ENCODE results near the gene RASSF7. TPM values are rescaled to one million over a fixed set of nuclear protein-coding genes. Genes with fewer than 3 reads are reported as not detected.

RASSF7 gene
- polyA plus RNA-seq, 1 of the 3 experiments (the other 2 are of a cell fraction) = 19.8 TPM

DNA sequence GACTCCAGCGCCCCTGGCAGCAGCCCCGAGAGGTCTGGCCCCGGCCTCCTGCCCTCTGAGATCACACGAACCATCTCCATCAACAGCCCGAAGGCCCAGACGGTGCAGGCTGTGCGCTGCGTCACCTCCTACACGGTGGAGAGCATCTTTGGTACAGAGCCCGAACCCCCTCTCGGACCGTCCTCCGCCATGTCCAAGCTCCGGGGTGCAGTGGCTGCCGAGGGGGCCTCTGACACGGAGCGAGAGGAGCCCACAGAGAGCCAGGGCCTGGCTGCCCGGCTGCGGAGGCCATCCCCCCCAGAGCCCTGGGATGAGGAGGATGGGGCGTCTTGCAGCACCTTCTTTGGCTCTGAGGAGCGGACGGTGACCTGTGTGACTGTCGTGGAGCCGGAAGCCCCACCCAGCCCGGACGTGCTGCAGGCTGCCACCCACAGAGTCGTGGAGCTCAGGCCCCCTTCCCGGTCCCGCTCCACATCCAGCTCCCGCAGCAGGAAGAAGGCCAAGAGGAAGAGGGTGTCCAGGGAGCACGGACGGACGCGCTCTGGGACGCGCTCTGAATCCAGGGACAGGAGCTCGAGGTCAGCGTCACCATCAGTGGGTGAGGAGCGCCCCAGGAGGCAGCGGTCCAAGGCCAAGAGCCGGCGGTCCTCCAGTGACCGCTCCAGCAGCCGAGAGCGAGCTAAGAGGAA, 47.3 kb downstream of the RASSF7 start:
- ChIA-PET POLR2A (interaction anchor here (0.6 to 1.6 kb wide), 3 partner anchors 7 to 89 kb away, joined by 3 read pairs; partner anchors contain the start of gene IRF7), CTCF (interaction anchor here (0.7 kb wide), 2 partner anchors 20 to 119 kb away, joined by 3 read pairs; no protein-coding TSS in a partner anchor)
- H3K4me3 ChIP-seq (ENCODE audit: low read depth in 2 of 2, low read length in 1 of 2) = no peak overlapping the region
- H3K9me2 ChIP-seq = no peaks in the 10 kb centered on the region
- DNase-seq = no peak
- H3F3A ChIP-seq (replicated peaks; ENCODE audit: insufficient read depth) = peaks cover 6% of the 10 kb centered on the region
- no peaks in the 10 kb centered on the region for H3K27me3 ChIP-seq (ENCODE audit: insufficient read depth)
- H3K4me2 ChIP-seq = no peak overlapping the region
- H3K9ac ChIP-seq = no peak overlapping the region
- peaks cover 42 to 90% of the 10 kb centered on the region in 2 experiments for H3K36me3 ChIP-seq (replicated peaks in 1 of 2; ENCODE audit: control insufficient read depth in 1 of 2, insufficient read depth in 2 of 2, low read length in 1 of 2)
- no peak overlapping the region for H3K27ac ChIP-seq (ENCODE audit: low read depth in 2 of 2, low read length in 1 of 2)
- peaks cover 4 to 14% of the 10 kb centered on the region in 2 experiments; a peak in 1 of 4 replicates for H3K4me1 ChIP-seq (ENCODE audit: control insufficient read depth in 1 of 2, insufficient read depth in 2 of 2, low read depth in 1 of 2, low read length in 1 of 2)
- no peak overlapping the region for H2AFZ ChIP-seq (ENCODE audit: low read depth)
- H4K20me1 ChIP-seq (ENCODE audit: insufficient read depth) = peaks cover 26% of the 10 kb centered on the region
- H3K79me2 ChIP-seq (ENCODE audit: insufficient read depth) = peaks cover 10% of the 10 kb centered on the region; the same call in 1 of the 2 replicates
- H3K9me3 ChIP-seq = no peaks in the 10 kb centered on the region
- WGBS (ENCODE audit: low lambda C conversion rate) = 96% methylated on average over 28 of the region's 45 CpGs
- TF ChIP-seq EZH2phosphoT487 (IDR thresholded peaks at IDR 0.05; ENCODE audit: borderline replicate concordance, low read depth) = no peak
- no peak for TF ChIP-seq RFX5 (IDR thresholded peaks at IDR 0.05; ENCODE audit: low read length)

DNA sequence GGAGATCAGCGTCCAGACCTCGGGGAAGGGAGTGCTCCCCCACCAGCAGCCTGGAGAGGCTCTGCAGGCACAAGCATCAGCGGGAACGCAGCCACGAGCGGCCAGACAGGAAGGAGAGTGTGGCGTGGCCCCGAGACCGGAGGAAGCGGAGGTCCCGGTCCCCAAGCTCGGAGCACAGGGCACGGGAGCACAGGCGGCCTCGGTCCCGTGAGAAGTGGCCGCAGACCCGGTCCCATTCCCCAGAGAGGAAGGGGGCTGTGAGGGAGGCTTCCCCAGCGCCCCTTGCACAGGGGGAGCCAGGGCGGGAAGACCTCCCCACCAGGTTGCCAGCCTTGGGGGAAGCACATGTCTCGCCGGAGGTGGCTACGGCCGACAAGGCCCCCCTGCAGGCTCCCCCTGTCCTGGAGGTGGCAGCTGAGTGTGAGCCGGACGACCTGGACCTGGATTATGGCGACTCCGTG, 48.1 kb downstream of the RASSF7 start:
- H3F3A ChIP-seq (replicated peaks; ENCODE audit: insufficient read depth) = peaks cover 6% of the 10 kb centered on the region
- no peak overlapping the region for H3K27ac ChIP-seq (ENCODE audit: low read depth in 2 of 2, low read length in 1 of 2)
- H4K20me1 ChIP-seq (ENCODE audit: insufficient read depth) = peaks cover 29% of the 10 kb centered on the region
- DNase-seq = no peak
- peaks cover 4 to 14% of the 10 kb centered on the region in 2 experiments; a peak in 1 of 4 replicates for H3K4me1 ChIP-seq (ENCODE audit: control insufficient read depth in 1 of 2, insufficient read depth in 2 of 2, low read depth in 1 of 2, low read length in 1 of 2)
- no peaks in the 10 kb centered on the region for H3K9me2 ChIP-seq
- no peak overlapping the region for H3K4me3 ChIP-seq (ENCODE audit: low read depth in 2 of 2, low read length in 1 of 2)
- TF ChIP-seq CHD2 (IDR thresholded peaks at IDR 0.05; ENCODE audit: low read length, partially characterized antibody) = no peak
- no peak for TF ChIP-seq GABPA (IDR thresholded peaks at IDR 0.05; ENCODE audit: low read depth)
- no peak for TF ChIP-seq ELF1 (IDR thresholded peaks at IDR 0.05)
- no peak for TF ChIP-seq RFX5 (IDR thresholded peaks at IDR 0.05; ENCODE audit: low read length)
- no peak for TF ChIP-seq EP300 (IDR thresholded peaks at IDR 0.05; ENCODE audit: borderline replicate concordance in 1 of 2, low read depth in 1 of 2, low read length in 1 of 2)
- TF ChIP-seq, protein P1, sequence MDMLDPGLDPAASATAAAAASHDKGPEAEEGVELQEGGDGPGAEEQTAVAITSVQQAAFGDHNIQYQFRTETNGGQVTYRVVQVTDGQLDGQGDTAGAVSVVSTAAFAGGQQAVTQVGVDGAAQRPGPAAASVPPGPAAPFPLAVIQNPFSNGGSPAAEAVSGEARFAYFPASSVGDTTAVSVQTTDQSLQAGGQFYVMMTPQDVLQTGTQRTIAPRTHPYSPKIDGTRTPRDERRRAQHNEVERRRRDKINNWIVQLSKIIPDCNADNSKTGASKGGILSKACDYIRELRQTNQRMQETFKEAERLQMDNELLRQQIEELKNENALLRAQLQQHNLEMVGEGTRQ (IDR thresholded peaks at IDR 0.05; ENCODE audit: borderline replicate concordance, low read depth, low read length) = no peak
- no peak for TF ChIP-seq RCOR1 (IDR thresholded peaks at IDR 0.05; ENCODE audit: low read length)
- TF ChIP-seq, protein P2, sequence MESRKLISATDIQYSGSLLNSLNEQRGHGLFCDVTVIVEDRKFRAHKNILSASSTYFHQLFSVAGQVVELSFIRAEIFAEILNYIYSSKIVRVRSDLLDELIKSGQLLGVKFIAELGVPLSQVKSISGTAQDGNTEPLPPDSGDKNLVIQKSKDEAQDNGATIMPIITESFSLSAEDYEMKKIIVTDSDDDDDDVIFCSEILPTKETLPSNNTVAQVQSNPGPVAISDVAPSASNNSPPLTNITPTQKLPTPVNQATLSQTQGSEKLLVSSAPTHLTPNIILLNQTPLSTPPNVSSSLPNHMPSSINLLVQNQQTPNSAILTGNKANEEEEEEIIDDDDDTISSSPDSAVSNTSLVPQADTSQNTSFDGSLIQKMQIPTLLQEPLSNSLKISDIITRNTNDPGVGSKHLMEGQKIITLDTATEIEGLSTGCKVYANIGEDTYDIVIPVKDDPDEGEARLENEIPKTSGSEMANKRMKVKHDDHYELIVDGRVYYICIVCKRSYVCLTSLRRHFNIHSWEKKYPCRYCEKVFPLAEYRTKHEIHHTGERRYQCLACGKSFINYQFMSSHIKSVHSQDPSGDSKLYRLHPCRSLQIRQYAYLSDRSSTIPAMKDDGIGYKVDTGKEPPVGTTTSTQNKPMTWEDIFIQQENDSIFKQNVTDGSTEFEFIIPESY (IDR thresholded peaks at IDR 0.05; ENCODE audit: borderline replicate concordance, low read depth) = no peak
- TF ChIP-seq EZH2phosphoT487 (IDR thresholded peaks at IDR 0.05; ENCODE audit: borderline replicate concordance, low read depth) = no peak
- TF ChIP-seq JUND (IDR thresholded peaks at IDR 0.05) = no peak
- TF ChIP-seq, protein P3, sequence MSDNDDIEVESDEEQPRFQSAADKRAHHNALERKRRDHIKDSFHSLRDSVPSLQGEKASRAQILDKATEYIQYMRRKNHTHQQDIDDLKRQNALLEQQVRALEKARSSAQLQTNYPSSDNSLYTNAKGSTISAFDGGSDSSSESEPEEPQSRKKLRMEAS (IDR thresholded peaks at IDR 0.05; ENCODE audit: low read depth) = no peak
- TF ChIP-seq TCF12 (IDR thresholded peaks at IDR 0.05) = no peak
- no peak for TF ChIP-seq FOXM1 (IDR thresholded peaks at IDR 0.05; ENCODE audit: low read depth)
- TF ChIP-seq, protein P4, sequence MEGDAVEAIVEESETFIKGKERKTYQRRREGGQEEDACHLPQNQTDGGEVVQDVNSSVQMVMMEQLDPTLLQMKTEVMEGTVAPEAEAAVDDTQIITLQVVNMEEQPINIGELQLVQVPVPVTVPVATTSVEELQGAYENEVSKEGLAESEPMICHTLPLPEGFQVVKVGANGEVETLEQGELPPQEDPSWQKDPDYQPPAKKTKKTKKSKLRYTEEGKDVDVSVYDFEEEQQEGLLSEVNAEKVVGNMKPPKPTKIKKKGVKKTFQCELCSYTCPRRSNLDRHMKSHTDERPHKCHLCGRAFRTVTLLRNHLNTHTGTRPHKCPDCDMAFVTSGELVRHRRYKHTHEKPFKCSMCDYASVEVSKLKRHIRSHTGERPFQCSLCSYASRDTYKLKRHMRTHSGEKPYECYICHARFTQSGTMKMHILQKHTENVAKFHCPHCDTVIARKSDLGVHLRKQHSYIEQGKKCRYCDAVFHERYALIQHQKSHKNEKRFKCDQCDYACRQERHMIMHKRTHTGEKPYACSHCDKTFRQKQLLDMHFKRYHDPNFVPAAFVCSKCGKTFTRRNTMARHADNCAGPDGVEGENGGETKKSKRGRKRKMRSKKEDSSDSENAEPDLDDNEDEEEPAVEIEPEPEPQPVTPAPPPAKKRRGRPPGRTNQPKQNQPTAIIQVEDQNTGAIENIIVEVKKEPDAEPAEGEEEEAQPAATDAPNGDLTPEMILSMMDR (IDR thresholded peaks at IDR 0.05) = no peak
- no peak for TF ChIP-seq SIN3A (IDR thresholded peaks at IDR 0.05; ENCODE audit: borderline replicate concordance, low read depth, low read length)
- TF ChIP-seq, protein P5, sequence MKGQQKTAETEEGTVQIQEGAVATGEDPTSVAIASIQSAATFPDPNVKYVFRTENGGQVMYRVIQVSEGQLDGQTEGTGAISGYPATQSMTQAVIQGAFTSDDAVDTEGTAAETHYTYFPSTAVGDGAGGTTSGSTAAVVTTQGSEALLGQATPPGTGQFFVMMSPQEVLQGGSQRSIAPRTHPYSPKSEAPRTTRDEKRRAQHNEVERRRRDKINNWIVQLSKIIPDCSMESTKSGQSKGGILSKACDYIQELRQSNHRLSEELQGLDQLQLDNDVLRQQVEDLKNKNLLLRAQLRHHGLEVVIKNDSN (IDR thresholded peaks at IDR 0.05; ENCODE audit: borderline replicate concordance, low read depth) = no peak
- no peak for TF ChIP-seq NFIC (IDR thresholded peaks at IDR 0.05; ENCODE audit: borderline replicate concordance)
- POLR2A ChIA-PET = interaction anchor here (1.2 kb wide), 1 partner anchor 23 kb away, joined by 3 read pairs; no protein-coding TSS in a partner anchor
- H3K9ac ChIP-seq = no peak overlapping the region
- H3K27me3 ChIP-seq (ENCODE audit: insufficient read depth) = no peaks in the 10 kb centered on the region
- H2AFZ ChIP-seq (ENCODE audit: low read depth) = no peak overlapping the region
- H3K9me3 ChIP-seq = no peaks in the 10 kb centered on the region
- peaks cover 7% of the 10 kb centered on the region; the same call in 1 of the 2 replicates for H3K79me2 ChIP-seq (ENCODE audit: insufficient read depth)
- peaks cover 38 to 91% of the 10 kb centered on the region in 2 experiments for H3K36me3 ChIP-seq (replicated peaks in 1 of 2; ENCODE audit: control insufficient read depth in 1 of 2, insufficient read depth in 2 of 2, low read length in 1 of 2)
- CTCF ChIA-PET = interaction anchor here (0.7 kb wide), 1 partner anchor 19 kb away, joined by 3 read pairs; no protein-coding TSS in a partner anchor
- no peak overlapping the region for H3K4me2 ChIP-seq
- 95% methylated on average over 18 of the region's 28 CpGs for WGBS (ENCODE audit: low lambda C conversion rate)
